ENCODE data around the gene CLCN6. TPM values are rescaled to one million over a fixed set of nuclear protein-coding genes. Genes with fewer than 3 reads are reported as not detected.
A peak's percentile ranks its signal among the peaks of the same experiment; 100 is the strongest.
"Not testable (repeated sequence)": the region's sequence is repeated elsewhere in the genome, so short reads cannot be mapped to it uniquely, and the experiment has no call there.

The CLCN6 gene
- total and polyA plus RNA-seq, 2 experiments from 2014 or later, result 22.5 to 31.8 TPM

GRCh38 chr1:11799896-11800295 lies 6.1 kb upstream of the CLCN6 start:
- Histone ChIP-seq H3K27ac (no peak overlapping the region), H3K4me3 (no peak overlapping the region), H3K9me3 (ENCODE audit: low read depth) (no peaks in the 10 kb centered on the region), H3K4me1 (ENCODE audit: low read depth) (peaks cover 19% of the 10 kb centered on the region), H3K27me3 (no peaks in the 10 kb centered on the region), H3K36me3 (peaks cover 22% of the 10 kb centered on the region)
- no peak for TF ChIP-seq CTCF (IDR thresholded peaks at IDR 0.05; ENCODE audit: low read depth, low read length)
- DNase-seq (ENCODE audit: low read depth in 1 of 2, low spot score in 1 of 2), result no peak

- DNase-seq (ENCODE audit: low read depth in 1 of 2, low spot score in 1 of 2), result no peak
- Histone ChIP-seq H3K36me3 (peaks cover 22% of the 10 kb centered on the region), H3K4me3 (no peak overlapping the region), H3K9me3 (ENCODE audit: low read depth) (no peaks in the 10 kb centered on the region), H3K27me3 (no peaks in the 10 kb centered on the region), H3K27ac (peak overlapping the region; percentile 19), H3K4me1 (ENCODE audit: low read depth) (peaks cover 19% of the 10 kb centered on the region)
- TF ChIP-seq CTCF (IDR thresholded peaks at IDR 0.05; ENCODE audit: low read depth, low read length), result no peak
Observed at GRCh38 chr1:11800391-11800755, 5.6 kb upstream of the CLCN6 start.

GRCh38 chr1:11800756-11801433 lies 5.1 kb upstream of the CLCN6 start:
- H3K36me3 ChIP-seq, result peaks cover 17% of the 10 kb centered on the region
- peak overlapping the region; percentile 19 for H3K27ac ChIP-seq
- DNase-seq (ENCODE audit: low read depth in 1 of 2, low spot score in 1 of 2), result no peak
- no peak for TF ChIP-seq CTCF (IDR thresholded peaks at IDR 0.05; ENCODE audit: low read depth, low read length)
- H3K4me1 ChIP-seq (ENCODE audit: low read depth), result peaks cover 19% of the 10 kb centered on the region
- H3K27me3 ChIP-seq, result no peaks in the 10 kb centered on the region
- H3K4me3 ChIP-seq, result no peak overlapping the region
- no peaks in the 10 kb centered on the region for H3K9me3 ChIP-seq (ENCODE audit: low read depth)

GRCh38 chr1:11802616-11802972 lies 3.4 kb upstream of the CLCN6 start:
- no peak for TF ChIP-seq CTCF (IDR thresholded peaks at IDR 0.05; ENCODE audit: low read depth, low read length)
- Histone ChIP-seq H3K4me3 (peak overlapping the region; percentile 23), H3K27me3 (no peaks in the 10 kb centered on the region), H3K4me1 (ENCODE audit: low read depth) (peaks cover 27% of the 10 kb centered on the region), H3K36me3 (peaks cover 20% of the 10 kb centered on the region), H3K9me3 (ENCODE audit: low read depth) (no peaks in the 10 kb centered on the region), H3K27ac (peak overlapping the region; percentile 95)
- DNase-seq (ENCODE audit: low read depth in 1 of 2, low spot score in 1 of 2), result peak in 1 of 2 donors; percentile 34

GRCh38 chr1:11802973-11803885 lies 2.8 kb upstream of the CLCN6 start:
- Histone ChIP-seq H3K36me3 (peaks cover 17% of the 10 kb centered on the region), H3K27me3 (no peaks in the 10 kb centered on the region), H3K4me1 (ENCODE audit: low read depth) (peaks cover 27% of the 10 kb centered on the region), H3K4me3 (peak overlapping the region; percentile 23), H3K9me3 (ENCODE audit: low read depth) (no peaks in the 10 kb centered on the region), H3K27ac (peak overlapping the region; percentile 95)
- peak; percentile 96 to 99 for DNase-seq (ENCODE audit: low read depth in 1 of 2, low spot score in 1 of 2)
- no peak for TF ChIP-seq CTCF (IDR thresholded peaks at IDR 0.05; ENCODE audit: low read depth, low read length)

- DNase-seq (ENCODE audit: low read depth in 1 of 2, low spot score in 1 of 2); H3K27me3 ChIP-seq; H3K9me3 ChIP-seq (ENCODE audit: low read depth): not testable (repeated sequence)
- H3K4me3 ChIP-seq, result peak overlapping the region; percentile 48
- H3K27ac ChIP-seq, result peak overlapping the region; percentile 95
- peaks cover 27% of the 10 kb centered on the region for H3K4me1 ChIP-seq (ENCODE audit: low read depth)
- peaks cover 15% of the 10 kb centered on the region for H3K36me3 ChIP-seq
Observed at GRCh38 chr1:11803924-11804665, 1.9 kb upstream of the CLCN6 start.
